Measurements from ENCODE around the gene MTURN.

DNA sequence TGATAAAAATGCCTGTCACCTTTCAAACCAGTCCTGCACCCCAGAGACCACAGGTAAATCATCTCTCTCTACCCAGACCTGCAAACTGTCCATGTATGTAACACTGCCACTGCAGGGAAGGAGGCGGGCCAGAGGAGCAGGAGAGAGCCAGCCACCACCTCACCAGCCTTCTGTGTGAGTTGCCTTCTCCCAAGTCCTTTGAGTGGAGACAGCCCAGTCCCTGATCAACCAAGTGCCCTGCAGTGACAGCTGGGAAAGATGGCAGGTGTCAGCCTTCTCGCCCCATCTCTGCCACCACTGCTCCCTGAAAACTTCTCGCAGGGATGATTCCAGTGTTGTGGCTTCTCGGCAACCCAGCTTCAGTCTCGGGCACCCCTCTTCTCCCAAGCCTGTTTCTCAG, 42.4 kb downstream of the MTURN start:
- TF ChIP-seq, protein P1, sequence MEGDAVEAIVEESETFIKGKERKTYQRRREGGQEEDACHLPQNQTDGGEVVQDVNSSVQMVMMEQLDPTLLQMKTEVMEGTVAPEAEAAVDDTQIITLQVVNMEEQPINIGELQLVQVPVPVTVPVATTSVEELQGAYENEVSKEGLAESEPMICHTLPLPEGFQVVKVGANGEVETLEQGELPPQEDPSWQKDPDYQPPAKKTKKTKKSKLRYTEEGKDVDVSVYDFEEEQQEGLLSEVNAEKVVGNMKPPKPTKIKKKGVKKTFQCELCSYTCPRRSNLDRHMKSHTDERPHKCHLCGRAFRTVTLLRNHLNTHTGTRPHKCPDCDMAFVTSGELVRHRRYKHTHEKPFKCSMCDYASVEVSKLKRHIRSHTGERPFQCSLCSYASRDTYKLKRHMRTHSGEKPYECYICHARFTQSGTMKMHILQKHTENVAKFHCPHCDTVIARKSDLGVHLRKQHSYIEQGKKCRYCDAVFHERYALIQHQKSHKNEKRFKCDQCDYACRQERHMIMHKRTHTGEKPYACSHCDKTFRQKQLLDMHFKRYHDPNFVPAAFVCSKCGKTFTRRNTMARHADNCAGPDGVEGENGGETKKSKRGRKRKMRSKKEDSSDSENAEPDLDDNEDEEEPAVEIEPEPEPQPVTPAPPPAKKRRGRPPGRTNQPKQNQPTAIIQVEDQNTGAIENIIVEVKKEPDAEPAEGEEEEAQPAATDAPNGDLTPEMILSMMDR (IDR thresholded peaks at IDR 0.05; ENCODE audit: poor library complexity, severe bottlenecking): no peak
- no peak for TF ChIP-seq RAD21 (conservative IDR thresholded peaks at IDR 0.05)
- no peak for TF ChIP-seq EZH2 (IDR thresholded peaks at IDR 0.05; ENCODE audit: borderline replicate concordance, insufficient read depth, low read length, poor library complexity, severe bottlenecking)
- no peak for TF ChIP-seq EP300 (conservative IDR thresholded peaks at IDR 0.05; ENCODE audit: poor library complexity, severe bottlenecking)
- TF ChIP-seq TAF1 (IDR thresholded peaks at IDR 0.05; ENCODE audit: low read depth): no peak
- TF ChIP-seq MXI1 (conservative IDR thresholded peaks at IDR 0.05; ENCODE audit: poor library complexity, severe bottlenecking): no peak
- TF ChIP-seq SMC3 (conservative IDR thresholded peaks at IDR 0.05; ENCODE audit: poor library complexity): no peak
- TF ChIP-seq, protein P2, sequence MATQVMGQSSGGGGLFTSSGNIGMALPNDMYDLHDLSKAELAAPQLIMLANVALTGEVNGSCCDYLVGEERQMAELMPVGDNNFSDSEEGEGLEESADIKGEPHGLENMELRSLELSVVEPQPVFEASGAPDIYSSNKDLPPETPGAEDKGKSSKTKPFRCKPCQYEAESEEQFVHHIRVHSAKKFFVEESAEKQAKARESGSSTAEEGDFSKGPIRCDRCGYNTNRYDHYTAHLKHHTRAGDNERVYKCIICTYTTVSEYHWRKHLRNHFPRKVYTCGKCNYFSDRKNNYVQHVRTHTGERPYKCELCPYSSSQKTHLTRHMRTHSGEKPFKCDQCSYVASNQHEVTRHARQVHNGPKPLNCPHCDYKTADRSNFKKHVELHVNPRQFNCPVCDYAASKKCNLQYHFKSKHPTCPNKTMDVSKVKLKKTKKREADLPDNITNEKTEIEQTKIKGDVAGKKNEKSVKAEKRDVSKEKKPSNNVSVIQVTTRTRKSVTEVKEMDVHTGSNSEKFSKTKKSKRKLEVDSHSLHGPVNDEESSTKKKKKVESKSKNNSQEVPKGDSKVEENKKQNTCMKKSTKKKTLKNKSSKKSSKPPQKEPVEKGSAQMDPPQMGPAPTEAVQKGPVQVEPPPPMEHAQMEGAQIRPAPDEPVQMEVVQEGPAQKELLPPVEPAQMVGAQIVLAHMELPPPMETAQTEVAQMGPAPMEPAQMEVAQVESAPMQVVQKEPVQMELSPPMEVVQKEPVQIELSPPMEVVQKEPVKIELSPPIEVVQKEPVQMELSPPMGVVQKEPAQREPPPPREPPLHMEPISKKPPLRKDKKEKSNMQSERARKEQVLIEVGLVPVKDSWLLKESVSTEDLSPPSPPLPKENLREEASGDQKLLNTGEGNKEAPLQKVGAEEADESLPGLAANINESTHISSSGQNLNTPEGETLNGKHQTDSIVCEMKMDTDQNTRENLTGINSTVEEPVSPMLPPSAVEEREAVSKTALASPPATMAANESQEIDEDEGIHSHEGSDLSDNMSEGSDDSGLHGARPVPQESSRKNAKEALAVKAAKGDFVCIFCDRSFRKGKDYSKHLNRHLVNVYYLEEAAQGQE (IDR thresholded peaks at IDR 0.05; ENCODE audit: borderline replicate concordance): no peak
- TF ChIP-seq POLR2AphosphoS5 (IDR thresholded peaks at IDR 0.05): no peak
